ENCODE data around the gene GTPBP10. TPM values are rescaled to one million over a fixed set of nuclear protein-coding genes. Genes with fewer than 3 reads are reported as not detected.

The GTPBP10 gene
- total RNA-seq, 2 donors from 2014 or later = 21.0 to 22.0 TPM

- intact Hi-C loops (cut with DNase I) = no loop called here
- no peak for DNase-seq (ENCODE audit: low spot score)
Measured at GRCh38 chr7:90413185-90413528, 66.6 kb downstream of the GTPBP10 start.

- DNase-seq (ENCODE audit: low spot score) = no peak
- intact Hi-C loops (cut with DNase I) = loop anchor here in 1 of 2 donors (10.0 kb wide), 1 partner anchor 267 kb away; the partner anchor contains the start of gene STEAP1
Measured at GRCh38 chr7:90421651-90422050, 75.1 kb downstream of the GTPBP10 start.

GRCh38 chr7:90424720-90425119 lies 78.2 kb downstream of the GTPBP10 start:
- intact Hi-C loops (cut with DNase I) = loop anchor here in 1 of 2 donors (10.0 kb wide), 1 partner anchor 270 kb away; the partner anchor contains the start of gene STEAP1
- DNase-seq (ENCODE audit: low spot score) = no peak

- DNase-seq (ENCODE audit: low spot score) = no peak
- intact Hi-C loops (cut with DNase I) = loop anchor here in 1 of 2 donors (10.0 kb wide), 1 partner anchor 271 kb away; the partner anchor contains the start of gene STEAP1
Measured at GRCh38 chr7:90425376-90425775, 78.9 kb downstream of the GTPBP10 start.

- DNase-seq (ENCODE audit: low spot score) = no peak
- intact Hi-C loops (cut with DNase I) = no loop called here
Measured at GRCh38 chr7:90430614-90431460, 84.3 kb downstream of the GTPBP10 start.

GRCh38 chr7:90432752-90433151 lies 86.2 kb downstream of the GTPBP10 start:
- intact Hi-C loops (cut with DNase I) = no loop called here
- no peak for DNase-seq (ENCODE audit: low spot score)

- DNase-seq (ENCODE audit: low spot score) = no peak
- intact Hi-C loops (cut with DNase I) = no loop called here
Measured at GRCh38 chr7:90433221-90433620, 86.7 kb downstream of the GTPBP10 start.

Other genes with a start within 250 kb of the GTPBP10 start
- gene STEAP1, start 192.2 kb upstream of the GTPBP10 start, total RNA-seq = 10 to 100 TPM; 33.6 to 37.9 TPM
- 10 to 100 TPM; 45.9 to 47.7 TPM for gene STEAP2, start 135.0 kb upstream of the GTPBP10 start, total RNA-seq
- gene CFAP69, start 101.5 kb upstream of the GTPBP10 start, total RNA-seq = 10 to 100 TPM; 11.4 to 13.0 TPM
- not detected for gene FAM237B, start 25.4 kb upstream of the GTPBP10 start, total RNA-seq
- 10 to 100 TPM; 25.2 to 37.4 TPM for gene CLDN12, start 56.7 kb downstream of the GTPBP10 start, total RNA-seq
- under 1 TPM in 1 of 2 donors, not detected in 1; 0.76 TPM for gene PTTG1IP2, start 122.9 kb downstream of the GTPBP10 start, total RNA-seq
- 10 to 100 TPM; 45.3 to 53.8 TPM for gene CDK14, start 249.6 kb downstream of the GTPBP10 start, total RNA-seq